NCI-H524 (cell line): Measurements from ENCODE around the gene ONECUT3.
"Not testable (repeated sequence)": the region's sequence is repeated elsewhere in the genome, so short reads cannot be mapped to it uniquely, and the experiment has no call there.

Experiments used
- DNase-seq, 2 experiments: peaks; one replicate each; lab custom pipeline; 2025; lab: John Stamatoyannopoulos, UW

ONECUT3 gene

DNA sequence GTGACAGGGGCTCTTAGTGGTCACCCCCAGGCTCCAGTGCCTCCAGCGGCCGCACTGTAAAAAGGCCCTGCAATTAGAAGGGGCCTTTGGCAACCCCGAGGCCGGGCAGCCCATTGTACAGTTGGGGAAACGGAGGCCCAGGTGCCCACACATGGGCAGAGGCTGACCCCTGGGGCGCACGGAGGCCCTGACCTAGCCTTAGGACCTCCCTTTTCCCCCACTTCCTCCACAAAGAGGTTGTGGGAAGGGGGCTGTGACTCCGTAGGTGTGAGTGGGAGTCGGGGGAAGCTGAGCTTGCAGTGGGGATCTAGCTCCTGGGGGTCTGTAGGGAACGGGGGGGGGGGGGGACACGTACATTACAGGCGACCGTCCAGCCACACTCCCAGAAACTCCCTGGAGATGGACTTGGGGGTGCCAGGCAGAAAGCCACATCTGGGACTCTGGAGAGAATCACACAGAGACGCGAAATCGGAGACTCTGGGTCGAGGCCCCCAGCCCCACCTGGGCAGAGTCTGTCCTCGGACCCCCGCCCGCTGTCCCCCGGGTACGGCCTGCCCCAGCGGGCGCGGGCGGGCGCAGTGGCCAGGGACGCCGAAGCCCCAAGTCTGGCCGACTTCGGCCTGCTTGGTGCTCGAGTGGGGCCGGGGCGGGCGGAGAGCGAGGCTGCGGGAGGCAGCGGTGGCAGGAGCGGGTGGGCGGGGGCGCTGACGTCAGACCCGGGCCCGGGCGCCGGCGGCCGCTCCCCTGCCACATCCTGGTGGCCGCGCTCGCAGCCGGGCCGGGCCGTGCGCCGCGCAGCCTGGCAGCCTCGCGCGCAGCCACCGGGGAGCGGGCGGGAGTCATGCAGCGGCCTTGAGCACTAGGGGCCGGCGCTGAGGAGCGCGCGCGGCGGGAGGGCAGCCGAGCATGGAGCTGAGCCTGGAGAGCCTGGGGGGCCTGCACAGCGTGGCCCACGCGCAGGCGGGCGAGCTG is at the start of gene ONECUT3:
Gene ONECUT3, plus strand, starts transcription at position 750 of the 972 bp plus-strand sequence. Its CDS starts 157 bp downstream, at position 907.
- peak in 1 of 2 experiments; percentile 28 for DNase-seq

DNA sequence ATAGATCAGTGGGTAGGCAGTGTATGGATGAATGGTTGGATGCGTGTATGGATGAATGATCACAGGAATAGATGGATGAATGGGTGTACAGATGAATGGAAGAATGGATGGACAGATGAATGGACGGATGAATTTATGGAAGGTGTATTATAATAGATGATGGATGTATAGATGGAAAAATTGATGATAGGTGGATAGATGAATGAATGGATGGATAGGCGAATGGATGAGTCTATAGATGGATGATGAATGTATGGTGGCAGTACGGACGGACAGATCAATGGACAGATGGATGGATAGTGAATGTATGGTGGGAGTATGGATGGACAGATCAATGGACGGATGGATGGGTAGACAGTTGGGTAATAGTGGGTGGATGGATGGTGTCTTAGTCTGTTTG is 49.0 kb upstream of the ONECUT3 start:
- DNase-seq, result no peak

DNA sequence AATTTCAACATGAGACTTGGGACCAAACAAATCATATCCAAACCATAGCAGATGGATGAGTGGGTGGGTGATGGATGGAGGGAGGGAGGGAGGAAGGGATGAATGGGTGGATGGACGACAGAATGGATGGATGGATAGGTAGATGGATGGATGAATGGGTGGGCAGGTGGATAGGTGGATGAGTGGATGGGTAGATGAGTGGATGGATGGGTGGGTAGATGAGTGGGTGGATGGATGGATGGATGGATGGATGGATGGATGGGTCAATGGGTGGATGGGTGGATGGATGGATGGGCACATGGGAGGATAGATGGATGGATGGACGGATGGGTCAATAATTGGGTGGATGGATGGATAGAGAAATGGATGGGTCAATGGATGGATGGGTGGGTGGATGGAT is 47.9 kb upstream of the ONECUT3 start:
- no peak for DNase-seq

DNA sequence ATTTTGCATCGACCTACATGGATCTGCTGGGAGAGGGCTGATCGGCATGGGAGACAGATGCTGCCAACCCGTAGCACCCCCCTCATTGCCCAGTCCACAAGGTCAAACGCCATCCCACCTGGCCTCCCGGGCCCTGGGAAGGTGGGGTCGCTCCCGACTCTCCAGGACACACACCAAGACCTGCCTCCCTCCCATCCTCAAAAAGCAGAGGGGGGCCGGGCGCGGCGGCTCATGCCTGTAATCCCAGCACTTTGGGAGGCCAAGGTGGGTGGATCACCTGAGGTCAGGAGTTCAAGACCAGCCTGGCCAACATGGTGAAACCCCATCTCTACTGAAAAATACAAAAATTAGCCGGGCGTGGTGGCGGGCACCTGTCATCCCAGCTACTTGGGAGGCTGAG is 46.7 kb upstream of the ONECUT3 start:
- DNase-seq, result not testable (repeated sequence)

DNA sequence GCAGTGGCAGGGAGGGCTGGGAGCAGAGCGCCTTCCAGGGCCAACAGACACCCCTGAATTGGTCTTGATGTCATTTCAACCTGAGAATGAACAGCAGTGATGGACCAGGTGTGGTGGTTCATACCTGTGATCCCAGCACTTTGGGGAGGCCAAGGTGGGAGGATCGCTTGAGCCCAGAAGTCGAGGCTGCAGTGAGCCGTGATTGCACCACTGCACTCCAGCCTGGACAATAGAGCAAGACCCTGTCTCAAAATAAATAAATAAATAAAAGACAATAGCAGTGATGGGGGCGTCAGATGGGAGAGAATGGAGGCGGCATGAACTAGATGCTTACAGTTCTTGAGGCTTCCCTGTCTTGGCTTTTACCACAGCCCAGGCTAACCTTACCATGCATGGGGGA is 46.1 kb upstream of the ONECUT3 start:
- no peak for DNase-seq

DNA sequence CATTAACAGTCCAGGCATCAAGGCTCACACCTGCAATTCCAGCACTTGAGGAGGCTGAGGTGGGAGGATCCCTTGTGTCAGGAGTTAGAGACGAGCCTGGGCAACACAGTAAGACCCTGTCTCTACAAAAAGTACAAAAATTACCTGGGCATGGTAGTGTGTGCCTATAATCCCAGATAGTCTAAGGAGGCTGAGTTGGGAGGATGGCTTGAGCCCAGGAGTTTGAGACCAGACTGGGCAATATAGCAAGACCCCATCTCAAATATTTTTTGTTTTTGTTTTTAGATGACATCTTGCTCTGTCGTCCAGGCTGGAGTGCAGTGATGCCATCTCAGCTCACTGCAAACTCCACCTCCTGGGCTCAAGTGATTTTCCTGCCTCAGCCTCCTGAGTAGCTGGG is 40.1 kb upstream of the ONECUT3 start:
- DNase-seq, result no peak

DNA sequence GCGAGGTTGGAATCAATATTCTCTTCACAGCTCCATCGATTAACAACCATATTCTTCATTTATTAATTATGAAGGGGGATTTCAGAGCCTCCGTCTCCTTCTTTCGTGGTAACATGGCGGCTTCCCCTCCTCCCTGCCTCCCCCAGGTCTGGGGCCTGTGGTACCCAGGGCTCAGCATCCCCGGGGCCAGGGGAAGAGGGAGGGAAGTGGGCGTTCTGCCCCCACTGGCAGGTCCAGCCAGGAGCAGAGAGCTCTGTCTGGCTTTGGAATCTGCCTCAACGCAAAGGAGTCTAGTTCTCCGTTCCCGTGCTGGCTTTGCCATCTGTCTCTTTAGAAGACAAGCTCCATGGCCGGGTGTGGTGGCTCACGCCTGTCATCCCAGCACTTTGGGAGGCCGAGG is 37.8 kb upstream of the ONECUT3 start:
- DNase-seq, result peak in 1 of 2 experiments; percentile 19

DNA sequence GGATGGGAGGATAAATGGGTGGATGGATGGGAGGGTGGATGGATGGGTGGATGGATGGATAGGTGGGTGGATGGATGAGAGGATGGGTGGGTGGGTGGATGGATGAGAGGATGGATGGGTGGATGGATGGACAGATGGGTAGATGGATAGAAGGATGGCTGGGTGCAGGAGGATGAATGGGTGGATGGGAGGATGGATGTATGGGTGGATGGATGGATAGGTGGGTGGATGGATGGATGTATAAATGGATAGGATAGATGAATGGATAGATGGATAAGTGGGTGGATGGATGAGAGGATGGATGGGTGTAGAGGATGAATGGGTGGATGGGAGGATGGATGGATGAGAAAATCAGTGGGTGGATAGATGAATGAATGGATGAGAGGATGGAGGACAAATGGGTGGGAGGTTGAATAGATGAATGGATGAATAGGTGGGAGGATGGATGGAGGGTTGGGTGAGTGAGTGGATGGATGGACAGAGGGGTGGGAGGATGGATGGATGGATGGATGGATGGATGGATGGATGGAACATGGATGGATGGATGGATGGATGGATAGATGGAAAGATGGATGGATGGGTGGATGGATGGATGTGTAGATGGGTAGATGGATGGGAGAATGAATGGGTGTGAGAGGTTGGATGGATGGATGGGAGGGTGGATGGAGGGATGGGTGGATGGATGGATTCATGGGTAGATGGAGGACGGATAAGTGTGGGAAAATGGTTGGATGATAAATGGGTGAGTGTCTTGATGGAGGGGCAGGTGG is 35.9 kb upstream of the ONECUT3 start:
- no peak for DNase-seq

DNA sequence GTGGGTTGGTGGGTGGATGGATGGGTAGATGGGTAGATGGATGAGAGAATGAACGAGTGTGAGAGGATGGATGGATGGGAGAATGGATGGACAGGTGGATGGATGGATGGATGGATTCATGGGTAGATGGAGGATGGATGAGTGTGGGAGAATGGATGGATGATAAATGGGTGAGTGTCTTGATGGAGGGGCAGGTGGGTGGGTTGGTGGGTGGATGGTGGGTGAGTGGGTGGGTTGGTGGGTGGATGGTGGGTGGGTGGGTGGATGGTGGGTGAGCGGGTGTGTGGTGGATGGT is 35.4 kb upstream of the ONECUT3 start:
- DNase-seq, result no peak

DNA sequence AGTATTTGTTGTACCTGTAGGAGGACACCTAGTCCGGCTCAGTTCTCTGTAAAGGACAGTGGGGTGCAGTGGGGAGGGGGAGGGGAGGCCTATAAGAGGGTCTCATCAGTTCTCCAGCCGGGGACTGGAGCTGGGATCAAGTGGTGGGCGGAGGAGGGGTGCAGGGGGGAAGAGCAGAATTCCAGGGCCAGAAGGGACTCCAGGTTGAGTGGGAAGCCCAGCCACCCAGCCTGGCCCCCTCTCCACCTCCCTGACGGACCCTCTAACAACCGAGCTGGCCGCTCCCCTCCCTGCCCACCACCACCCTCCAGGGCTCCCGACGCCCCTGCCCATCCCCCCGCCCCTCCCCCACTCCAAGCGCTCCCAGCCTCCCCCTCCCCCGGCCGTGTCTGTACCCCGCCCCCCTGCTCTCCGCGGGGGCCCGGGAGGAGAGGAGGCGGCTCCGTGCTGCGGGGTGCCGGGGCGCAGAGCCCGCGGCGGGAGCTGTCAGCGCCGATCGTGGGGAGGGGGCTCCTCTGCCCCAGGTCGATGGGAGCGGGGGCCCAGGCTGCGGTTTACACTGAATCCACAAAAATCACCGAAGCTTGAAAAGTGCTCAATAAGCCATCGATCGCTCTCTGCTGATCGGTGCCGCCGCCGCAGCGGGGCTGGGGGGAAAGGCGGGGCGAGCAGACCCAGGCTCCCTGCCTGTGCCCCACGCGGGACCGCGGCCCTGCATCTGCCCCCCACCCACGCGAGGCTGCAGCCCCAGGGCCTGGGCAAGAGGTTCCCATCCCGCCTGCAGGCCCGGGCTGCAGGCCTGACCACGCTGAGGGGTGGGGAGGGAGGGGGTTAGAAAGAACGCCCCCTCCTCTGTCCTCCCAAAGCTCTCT is 34.6 kb upstream of the ONECUT3 start:
- DNase-seq, result no peak

DNA sequence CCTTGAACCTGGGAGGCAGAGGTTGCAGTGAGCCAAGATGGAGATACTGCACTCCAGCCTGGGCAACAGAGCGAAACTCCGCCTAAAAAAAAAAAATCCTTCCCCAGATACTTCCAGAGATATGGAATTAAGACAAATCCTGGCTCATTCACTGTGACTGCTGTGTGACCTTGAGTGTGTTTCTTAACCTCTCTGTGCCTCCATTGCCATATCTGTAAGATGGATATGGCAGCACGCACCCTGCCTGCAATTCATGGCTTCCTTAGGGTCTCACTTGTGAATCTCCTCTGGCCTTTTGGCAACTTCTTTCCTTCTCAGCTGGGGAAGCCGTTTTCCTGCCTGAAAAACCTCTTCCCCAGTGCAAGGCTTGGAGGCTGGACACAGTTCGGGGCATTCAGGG is 33.8 kb upstream of the ONECUT3 start:
- DNase-seq, result no peak

DNA sequence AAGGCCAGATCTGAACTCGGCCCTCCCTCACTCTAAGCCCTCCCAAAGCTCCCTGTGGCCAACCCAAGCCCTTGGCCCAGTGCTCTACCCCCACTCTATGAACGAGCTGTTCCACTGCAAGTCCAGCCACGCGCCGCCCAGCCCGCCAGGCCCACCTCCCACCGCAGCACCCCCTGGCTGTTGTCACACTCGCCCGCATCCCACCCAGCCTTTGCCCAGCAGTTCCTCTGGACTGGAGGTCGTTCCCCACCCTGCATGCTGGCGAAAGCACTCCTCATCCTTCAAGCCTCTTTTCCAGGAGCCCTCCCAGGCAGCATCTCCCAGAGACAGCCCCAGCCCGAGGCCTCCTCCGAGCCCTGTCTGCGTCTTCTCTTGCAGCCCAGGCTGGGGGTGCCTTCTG is 33.1 kb upstream of the ONECUT3 start:
- DNase-seq, result no peak

DNA sequence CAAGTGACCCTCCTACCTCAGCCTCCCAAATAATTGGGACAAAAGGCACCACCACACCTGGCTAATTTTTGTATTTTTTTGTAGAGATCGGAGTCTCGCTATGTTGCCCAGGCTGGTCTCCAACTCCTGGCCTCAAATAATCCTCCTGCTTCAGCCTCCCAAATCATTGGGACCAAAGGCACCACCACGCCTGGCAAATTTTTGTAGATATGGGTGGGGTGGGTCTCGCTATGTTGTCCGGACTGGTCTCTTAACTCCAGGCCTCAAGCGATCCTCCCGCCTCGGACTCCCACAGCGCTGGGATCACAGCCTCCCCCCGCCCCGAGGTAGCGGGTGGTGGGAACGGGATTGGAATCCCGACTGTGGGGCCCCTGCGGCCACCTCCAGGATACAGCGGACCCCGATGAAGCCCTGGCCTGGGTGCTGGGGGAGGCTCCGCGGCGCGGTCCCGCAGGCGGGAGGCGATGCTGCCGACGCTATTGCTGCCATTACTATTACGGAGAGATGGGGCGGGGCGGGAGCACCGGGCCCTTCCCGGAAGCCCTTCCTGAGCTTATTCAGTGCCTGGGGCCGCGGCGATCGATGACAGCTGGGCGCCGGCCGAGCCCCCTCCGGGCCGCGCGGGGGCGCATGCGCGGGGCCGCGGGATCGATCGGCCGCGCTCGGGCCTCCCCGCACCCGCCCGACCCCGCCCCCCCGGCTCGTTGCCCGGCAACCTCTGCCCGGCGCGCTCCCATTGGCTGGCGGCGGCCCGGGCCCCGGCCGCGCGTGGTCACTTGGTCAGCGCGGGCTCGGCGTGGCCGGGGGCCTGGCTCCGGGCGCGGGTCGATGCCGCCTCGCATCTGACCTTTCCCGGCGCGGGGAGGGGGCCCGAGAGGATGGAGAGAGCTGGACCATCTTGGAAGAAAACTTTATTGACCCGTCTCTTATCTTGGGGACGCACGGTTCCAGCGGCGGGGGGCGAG is 27.9 kb upstream of the ONECUT3 start:
- DNase-seq, result peak; percentile 47 to 79

DNA sequence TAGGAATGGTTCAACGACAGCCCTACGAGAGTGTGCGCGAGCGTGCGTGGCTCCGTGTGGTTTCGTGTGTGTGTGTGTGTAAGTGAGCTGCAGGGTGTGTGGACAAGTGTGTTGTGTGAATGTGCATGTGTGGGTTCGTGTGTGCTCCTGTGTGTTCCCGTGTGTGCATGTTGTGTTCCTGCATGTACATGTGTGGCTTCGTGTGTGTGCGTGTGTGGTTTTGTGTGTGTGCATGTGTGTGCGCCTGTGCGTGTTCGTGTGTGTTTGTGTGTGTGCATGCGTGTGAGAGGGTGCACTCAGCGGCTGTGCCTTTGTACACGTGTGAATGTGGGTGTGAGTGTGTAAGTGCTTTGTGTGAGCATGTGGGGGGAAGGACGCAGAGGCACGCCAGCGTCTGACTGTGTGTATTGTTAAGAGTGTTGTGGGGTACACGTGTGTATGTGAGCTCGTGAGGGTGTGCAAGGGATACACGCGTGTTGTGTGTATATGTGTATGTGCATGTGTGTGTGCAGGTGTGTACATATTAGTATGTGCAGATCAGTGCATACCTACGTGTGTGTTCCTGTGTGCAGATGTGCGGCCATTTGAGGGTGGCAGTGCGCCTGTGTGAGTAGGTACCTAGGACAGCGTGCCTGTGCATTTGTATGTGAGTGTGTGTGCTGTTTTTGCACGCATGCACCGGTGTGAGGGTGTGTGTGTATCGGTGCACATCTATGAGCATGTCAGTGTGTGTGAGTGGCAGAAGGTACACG is 24.3 kb upstream of the ONECUT3 start:
- no peak for DNase-seq

DNA sequence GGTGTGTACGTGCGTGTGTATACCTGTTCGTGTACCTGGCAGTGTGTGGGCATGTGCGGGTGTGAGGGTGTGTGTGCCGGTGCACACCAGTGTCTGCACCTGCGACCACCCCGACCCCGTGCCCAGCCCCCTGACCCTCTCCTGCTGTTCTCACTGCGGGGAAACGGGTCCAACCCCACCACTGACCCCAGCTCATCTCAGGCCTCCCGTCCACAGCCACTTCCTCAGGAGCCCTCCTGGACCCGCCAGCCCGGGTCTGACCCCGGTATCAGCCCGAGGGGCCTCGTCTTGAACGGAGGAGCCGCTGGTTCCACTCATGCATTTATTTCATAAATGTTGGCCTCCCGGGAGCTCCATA is 23.8 kb upstream of the ONECUT3 start:
- no peak for DNase-seq

DNA sequence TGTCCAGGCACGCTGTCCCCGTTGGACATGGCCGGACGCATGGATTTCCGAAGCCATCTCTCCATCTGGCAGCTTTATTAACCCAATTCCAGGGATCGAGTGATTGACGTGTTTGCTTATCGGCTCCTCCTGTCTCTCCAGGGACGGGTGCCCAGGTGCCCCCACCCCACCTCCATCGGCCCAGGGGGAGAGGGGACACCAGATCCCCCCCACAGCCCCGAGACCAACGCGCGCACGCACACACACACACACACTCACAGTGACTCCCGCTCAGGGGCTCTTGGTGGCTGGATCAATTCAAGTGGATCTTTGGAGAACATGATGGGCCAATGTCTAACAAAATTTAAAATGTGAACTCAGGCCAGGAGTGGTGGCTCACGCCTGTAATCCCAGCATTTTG is 23.1 kb upstream of the ONECUT3 start:
- DNase-seq, result no peak

DNA sequence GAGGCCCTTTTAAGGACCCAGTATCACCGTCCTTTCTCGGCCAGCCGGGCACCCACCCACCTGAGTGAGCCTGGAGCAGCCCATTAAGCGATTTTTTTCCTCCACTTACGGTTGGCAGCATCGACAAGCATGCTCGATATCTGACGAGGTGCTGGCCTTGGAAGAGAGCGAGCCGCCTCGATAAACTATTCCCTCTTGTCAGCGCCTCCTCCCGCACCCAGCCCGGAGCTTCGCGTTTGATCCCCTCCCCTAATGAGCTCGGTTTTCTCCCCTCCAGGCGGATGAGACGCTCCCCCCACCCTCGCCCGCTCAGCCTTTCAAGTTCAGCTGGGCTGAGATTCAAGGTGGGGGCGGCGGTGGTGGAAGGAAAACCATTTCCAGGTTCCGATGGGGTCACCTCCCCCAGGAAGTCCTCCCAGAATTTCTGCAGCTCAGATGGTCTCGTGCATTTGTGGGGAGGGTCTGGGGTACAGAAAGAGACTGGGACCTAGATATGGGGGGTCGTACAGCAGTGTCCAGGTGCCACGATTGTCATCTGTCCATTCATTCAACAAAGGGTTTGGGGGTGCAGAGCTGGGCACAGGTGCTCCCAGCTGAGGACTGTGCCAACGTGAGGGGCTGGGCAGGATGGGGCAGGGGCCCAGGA is 18.9 kb upstream of the ONECUT3 start:
- DNase-seq, result no peak

DNA sequence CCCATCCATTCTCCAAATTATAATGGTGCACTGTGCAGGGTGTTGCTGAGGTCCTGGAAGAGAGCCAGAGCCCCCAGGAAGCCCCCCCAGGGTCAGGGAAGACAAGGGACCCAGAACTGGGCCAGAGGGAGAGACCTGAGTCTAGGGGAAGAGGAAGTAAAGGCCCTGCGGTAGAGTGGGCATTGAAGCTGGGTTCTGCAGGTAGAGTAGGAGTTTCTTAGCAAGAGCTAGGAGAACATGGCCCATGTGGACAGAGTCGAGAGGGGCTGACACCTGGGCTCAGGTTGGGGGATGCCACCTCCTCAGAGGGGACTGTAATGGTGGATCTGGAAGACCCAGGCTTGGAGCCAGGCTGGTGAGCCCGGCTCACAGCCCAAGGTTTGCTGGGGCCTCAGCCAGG is 17.0 kb upstream of the ONECUT3 start:
- no peak for DNase-seq

DNA sequence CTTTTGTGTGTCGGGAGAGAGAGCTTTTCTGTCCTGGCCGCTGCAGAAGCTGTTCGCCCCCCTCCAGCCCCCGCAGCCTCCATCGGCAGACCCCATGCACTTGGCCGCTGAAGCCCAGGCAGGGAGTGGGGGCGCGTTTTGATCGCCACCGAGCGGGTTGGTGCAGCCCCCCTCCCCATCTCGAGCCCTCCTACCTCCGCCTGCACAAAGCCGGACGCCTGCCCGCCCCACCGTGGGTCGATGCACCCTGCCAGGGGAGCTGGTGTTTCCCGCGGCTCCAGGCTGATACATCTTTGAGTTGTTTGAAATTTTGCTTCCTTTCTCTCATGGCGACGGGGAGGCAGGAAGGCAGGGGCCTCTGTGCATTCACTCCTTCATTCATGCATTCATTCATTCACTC is 16.4 kb upstream of the ONECUT3 start:
- no peak for DNase-seq
